HepG2 (cell line): ENCODE measurements around the gene GNG7. TPM values are rescaled to one million over a fixed set of nuclear protein-coding genes. Genes with fewer than 3 reads are reported as not detected.

Source experiments
- ATAC-seq: fragments of 200-7000 bp; cut with Tn5 transposase; 3 replicates; pipeline ENCODE4 v1.9.1; 2020; ENCODE audit warnings: mild to moderate bottlenecking, moderate library complexity
- BruUV-seq: library from RNA; stranded (reverse); fragments of 400-500 nt; replicated peaks from 2 replicates; lab custom pipeline; 2021; lab: Mats Ljungman, UMichigan
- CTCF ChIA-PET: fragments of 300-600 bp; formaldehyde crosslinking; extraction: SDS; loops from one replicate; lab custom pipeline; 2021; ENCODE audit warnings: low total read pairs, inconsistent platforms, low intra/inter-chr PET ratio; lab: Yijun Ruan, JAX
- POLR2A ChIA-PET: fragments of 350-600 bp; sonication (Branson Sonifier 250); formaldehyde crosslinking; loops from one replicate; lab custom pipeline; 2020; ENCODE audit warnings: antibody characterized with exemption, inconsistent platforms; lab: Yijun Ruan, JAX
- DNase-seq: peaks from one replicate; pipeline ENCODE4 v3.0.0-alpha.2; 2015; ENCODE audit warnings: low spot score
- FAIRE-seq: peaks from 3 replicates; lab custom pipeline; 2011; peaks lifted over from hg19 to GRCh38; lab: Jason Lieb, UNC
- H2AFZ ChIP-seq: one replicate; pipeline ENCODE4 v1.6.1; 2011; ENCODE audit warnings: low read length, inconsistent platforms
- H3K27ac ChIP-seq: fragments of 300-600 bp; 3 replicates; pipeline ENCODE4 v1.8.0; 2011; ENCODE audit warnings: mixed run types, mild to moderate bottlenecking, mixed read lengths, low read length, inconsistent platforms; ENCODE audit not compliant: insufficient read depth; ENCODE audit errors: extremely low read length
- H3K27me3 ChIP-seq, 2 experiments: fragments of 200-600 bp in 1 of 2; 2 replicates in 1 of 2; 3 replicates in 1 of 2; pipeline versions ENCODE4 v1.6.0 to v1.8.0; 2011; ENCODE audit warnings: low read length in 2 of 2, mild to moderate bottlenecking in 2 of 2, moderate library complexity in 2 of 2, inconsistent platforms in 1 of 2; ENCODE audit not compliant: insufficient read depth in 2 of 2, control insufficient read depth in 1 of 2
- H3K36me3 ChIP-seq, 2 experiments: fragments of 200-600 bp in 1 of 2; replicated peaks in 1 of 2; 2 replicates in 1 of 2; 3 replicates in 1 of 2; pipeline versions ENCODE4 v1.5.1 to v1.8.0; 2011; ENCODE audit warnings: low read length in 2 of 2, inconsistent platforms in 1 of 2; ENCODE audit not compliant: insufficient read depth in 2 of 2, control insufficient read depth in 1 of 2
- H3K4me1 ChIP-seq: 2 replicates; pipeline ENCODE4 v1.5.1; 2012; ENCODE audit warnings: low read length, inconsistent platforms; ENCODE audit not compliant: insufficient read depth
- H3K4me2 ChIP-seq: 2 replicates; pipeline ENCODE4 v1.6.0; 2011; ENCODE audit warnings: low read depth, low read length, inconsistent platforms
- H3K4me3 ChIP-seq, 3 experiments: fragments of 200-600 bp in 1 of 3; sonication (generic), shearing (Covaris generic) in 1 of 3; replicated peaks in 1 of 3; 2 replicates each; pipeline ENCODE4 v1.5.1; 2011 to 2016; ENCODE audit warnings: low read length in 3 of 3, inconsistent platforms in 2 of 3, low read depth in 2 of 3, mild to moderate bottlenecking in 2 of 3, control low read depth in 1 of 3, mixed read lengths in 1 of 3; ENCODE audit not compliant: insufficient read depth in 1 of 3
- H3K79me2 ChIP-seq: one replicate; pipeline ENCODE4 v1.6.1; 2011; ENCODE audit warnings: low read length, inconsistent platforms; ENCODE audit not compliant: insufficient read depth
- H3K9ac ChIP-seq: 2 replicates; pipeline ENCODE4 v1.6.0; 2011; ENCODE audit warnings: mild to moderate bottlenecking, low read depth, low read length, inconsistent platforms; ENCODE audit not compliant: insufficient read depth
- H3K9me3 ChIP-seq: 2 replicates; pipeline ENCODE4 v1.5.1; 2012; ENCODE audit warnings: mild to moderate bottlenecking, low read length
- H4K20me1 ChIP-seq: 2 replicates; pipeline ENCODE4 v1.6.0; 2011; ENCODE audit warnings: inconsistent platforms, mild to moderate bottlenecking, low read length, moderate library complexity; ENCODE audit not compliant: insufficient read depth
- CERS6 ChIP-seq: sonication (generic); formaldehyde crosslinking; IDR thresholded peaks from 2 replicates; pipeline ENCODE4 v1.5.0; 2020; ENCODE audit warnings: missing genetic modification reagents
- ELF3 ChIP-seq: IDR thresholded peaks from 2 replicates; pipeline ENCODE4 v1.6.1; 2016; ENCODE audit warnings: missing genetic modification reagents, missing compliant biosample characterization
- HINFP ChIP-seq: sonication (generic); formaldehyde crosslinking; IDR thresholded peaks from 2 replicates; pipeline ENCODE4 v1.4.0; 2020; ENCODE audit warnings: low read depth, mild to moderate bottlenecking, missing genetic modification reagents
- KMT2A ChIP-seq: sonication (generic); formaldehyde crosslinking; IDR thresholded peaks from 2 replicates; pipeline ENCODE4 v1.4.0; 2020; ENCODE audit warnings: missing genetic modification reagents
- POGK ChIP-seq: sonication (generic); formaldehyde crosslinking; conservative IDR thresholded peaks from 2 replicates; pipeline ENCODE4 v1.8.0; 2022; ENCODE audit warnings: mild to moderate bottlenecking, moderate library complexity, missing genetic modification reagents
- YEATS4 ChIP-seq: sonication (generic); formaldehyde crosslinking; IDR thresholded peaks from 2 replicates; pipeline ENCODE4 v1.4.0; 2020; ENCODE audit warnings: missing genetic modification reagents, borderline replicate concordance
- ZHX1 ChIP-seq: sonication (generic); formaldehyde crosslinking; IDR thresholded peaks from 2 replicates; pipeline ENCODE4 v1.8.1; 2022; ENCODE audit warnings: low read depth, mild to moderate bottlenecking, missing genetic modification reagents
- ZNF704 ChIP-seq: sonication (generic); formaldehyde crosslinking; IDR thresholded peaks from 2 replicates; pipeline ENCODE4 v1.8.1; 2023; ENCODE audit warnings: mild to moderate bottlenecking, inconsistent platforms, moderate library complexity, missing genetic modification reagents, borderline replicate concordance
- WGBS: methylation state at CpG from one replicate; pipeline ENCODE4 v1.1.6; 2017; ENCODE audit warnings: low lambda C conversion rate; 5-methylcytosine and 5-hydroxymethylcytosine counted together
- in situ Hi-C: cut with HindIII; loops from 2 replicates; pipeline ENCODE4 v1.10.0; 2017; ENCODE audit warnings: low pct_unique_long_range_greater_than_20kb; ENCODE audit not compliant: extremely low pct_ligation_motif_present
- intact Hi-C: fragments of 100-400 bp; cut with micrococcal nuclease; formaldehyde crosslinking; loops from one replicate; pipeline ENCODE4 v1.10.0; 2022; ENCODE audit not compliant: unreplicated experiment
- polyA plus RNA-seq, 8 experiments: library from polyadenylated mRNA; depleted of rRNA in 3 of 8; stranded (reverse) in 7 of 8; unstranded in 1 of 8; fragments of >200 nt; fragmentation: Illumina TruSeq in 4 of 8; extraction: Trizol in 4 of 8; gene quantifications; 2 replicates each; pipeline versions ENCODE4 v1.2.1 to v1.2.3, GENCODE V29; 2011 to 2016; ENCODE audit warnings: low read depth in 4 of 8, missing spikeins in 1 of 8, mixed read lengths in 1 of 8; ENCODE audit not compliant: insufficient read depth in 1 of 8
- total RNA-seq, 5 experiments: library from RNA; depleted of rRNA; stranded (reverse); fragments of >200 nt; fragmentation: Illumina TruSeq; extraction: Trizol; gene quantifications; 2 replicates each; pipeline ENCODE4 v1.2.3, GENCODE V29; 2016; ENCODE audit warnings: low read depth in 1 of 5

The GNG7 gene
- total and polyA plus RNA-seq, 2 of the 13 experiments (the other 11 are each of a cell fraction or from before 2014, with no cell fraction given) = 1.4 to 3.3 TPM

- H3K36me3 ChIP-seq = no peaks in the 10 kb centered on the region
- peak overlapping the region; percentile 81 for H3K4me2 ChIP-seq
- POLR2A ChIA-PET = interaction anchor here (0.7 to 2.3 kb wide), 14 partner anchors 10 to 125 kb away, joined by 3 to 34 read pairs (median 4); partner anchors contain the start of gene GADD45B
- intact Hi-C loops = no loop called here
- H3K27ac ChIP-seq = peak overlapping the region; percentile 72
- ATAC-seq (peak; percentile 91), FAIRE-seq (no peak), DNase-seq (peak; percentile 77)
- in situ Hi-C loops = no loop called here
- H3K9me3 ChIP-seq = peaks cover 2% of the 10 kb centered on the region; the same call in 1 of the 2 replicates
- H4K20me1 ChIP-seq = no peaks in the 10 kb centered on the region
- no peaks in the 10 kb centered on the region for H3K27me3 ChIP-seq
- CTCF ChIA-PET = no interaction called here
- WGBS = under 1% methylated on average over 24 of the region's 30 CpGs
- peak overlapping the region; percentile 35 for H2AFZ ChIP-seq
- peak overlapping the region; percentile 67 for H3K9ac ChIP-seq
- H3K4me1 ChIP-seq = peaks cover 57% of the 10 kb centered on the region
- no TSS peak for BruUV-seq
- H3K79me2 ChIP-seq = no peaks in the 10 kb centered on the region
- H3K4me3 ChIP-seq = peak overlapping the region; percentile 17 to 55 (median 21); a peak in 5 of 6 replicates
- TF ChIP-seq ELF3 = peak; percentile 55
- TF ChIP-seq KMT2A = peak; percentile 65; the same call in 1 of the 2 replicates
- TF ChIP-seq CERS6 (CRISPR knock-in tag) = 0 out of 2 replicates have a peak, but pooled peaks have one; percentile 13
- TF ChIP-seq ZHX1 (CRISPR knock-in tag) = peak; percentile 38; the same call in 1 of the 2 replicates
- TF ChIP-seq ZNF704 (CRISPR knock-in tag) = 0 out of 2 replicates have a peak, but pooled peaks have one; percentile 39
- TF ChIP-seq POGK (CRISPR knock-in tag) = peak; percentile 42; the same call in 1 of the 2 replicates
- no peak for TF ChIP-seq HINFP (CRISPR knock-in tag)
- TF ChIP-seq YEATS4 (CRISPR knock-in tag) = peak; percentile 68; the same call in 1 of the 2 replicates
Measured at GRCh38 chr19:2588081-2588777, 114.3 kb downstream of the GNG7 start.
